Gastroesophageal sphincter (tissue), 3 donors: ENCODE data around the gene IVD.

Experiments used
- EP300 ChIP-seq: sonication (generic); formaldehyde crosslinking; IDR thresholded peaks from one replicate; pipeline ENCODE4 v1.6.1; 2017; ENCODE audit warnings: antibody characterized with exemption, mild to moderate bottlenecking
- POLR2A ChIP-seq, 2 donors: fragments of 450-650 bp; IDR thresholded peaks; one replicate each; pipeline ENCODE4 v1.6.1; 2017; ENCODE audit warnings: antibody characterized with exemption in 2 of 2, mild to moderate bottlenecking in 2 of 2, moderate library complexity in 1 of 2
- TF ChIP-seq, protein P1 (sequence below), 4 experiments: fragments of 200-600 bp in 2 of 4; fragments of 450-650 bp in 2 of 4; sonication (generic) in 1 of 4; IDR thresholded peaks; one replicate each; pipeline ENCODE4 v1.5.1; 2017 to 2019; ENCODE audit warnings: antibody characterized with exemption in 4 of 4, mild to moderate bottlenecking in 2 of 4, moderate library complexity in 2 of 4

DNA sequence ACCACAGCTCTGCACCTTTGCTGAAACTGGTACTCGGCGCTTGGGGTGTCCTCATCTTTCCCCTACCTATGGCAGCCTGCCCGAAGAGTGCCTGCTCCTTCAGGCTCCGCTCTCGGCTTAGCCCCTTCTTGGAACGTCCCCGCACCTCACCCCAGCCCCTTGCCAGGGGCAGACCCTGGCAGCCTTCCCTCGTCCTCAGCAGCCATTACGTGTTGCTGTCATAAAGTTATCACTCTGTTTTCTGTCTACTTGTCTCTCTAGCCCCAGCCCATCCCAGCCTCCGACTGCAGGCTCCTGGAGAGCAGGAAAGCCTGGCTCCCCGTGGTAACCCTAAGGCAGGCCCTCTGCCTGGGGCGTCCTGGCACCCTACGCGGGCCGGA is 30.1 kb downstream of the IVD start:
- TF ChIP-seq, protein P1, sequence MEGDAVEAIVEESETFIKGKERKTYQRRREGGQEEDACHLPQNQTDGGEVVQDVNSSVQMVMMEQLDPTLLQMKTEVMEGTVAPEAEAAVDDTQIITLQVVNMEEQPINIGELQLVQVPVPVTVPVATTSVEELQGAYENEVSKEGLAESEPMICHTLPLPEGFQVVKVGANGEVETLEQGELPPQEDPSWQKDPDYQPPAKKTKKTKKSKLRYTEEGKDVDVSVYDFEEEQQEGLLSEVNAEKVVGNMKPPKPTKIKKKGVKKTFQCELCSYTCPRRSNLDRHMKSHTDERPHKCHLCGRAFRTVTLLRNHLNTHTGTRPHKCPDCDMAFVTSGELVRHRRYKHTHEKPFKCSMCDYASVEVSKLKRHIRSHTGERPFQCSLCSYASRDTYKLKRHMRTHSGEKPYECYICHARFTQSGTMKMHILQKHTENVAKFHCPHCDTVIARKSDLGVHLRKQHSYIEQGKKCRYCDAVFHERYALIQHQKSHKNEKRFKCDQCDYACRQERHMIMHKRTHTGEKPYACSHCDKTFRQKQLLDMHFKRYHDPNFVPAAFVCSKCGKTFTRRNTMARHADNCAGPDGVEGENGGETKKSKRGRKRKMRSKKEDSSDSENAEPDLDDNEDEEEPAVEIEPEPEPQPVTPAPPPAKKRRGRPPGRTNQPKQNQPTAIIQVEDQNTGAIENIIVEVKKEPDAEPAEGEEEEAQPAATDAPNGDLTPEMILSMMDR (IDR thresholded peaks at IDR 0.05): no peak
- TF ChIP-seq EP300 (no peak), POLR2A (IDR thresholded peaks at IDR 0.05) (no peak)
